Esophagus squamous epithelium (tissue), 5 donors: ENCODE results near the gene TSHZ2. TPM values are rescaled to one million over a fixed set of nuclear protein-coding genes. Genes with fewer than 3 reads are reported as not detected.

Source experiments
- DNase-seq: peaks from one replicate; lab custom pipeline; 2025; lab: John Stamatoyannopoulos, UW
- H3K27ac ChIP-seq, 4 donors: fragments of 200-600 bp; sonication (generic); one replicate each; pipeline ENCODE4 v1.5.1; 2016 to 2019; ENCODE audit warnings: mild to moderate bottlenecking in 1 of 4
- H3K27me3 ChIP-seq, 4 donors: fragments of 200-600 bp; sonication (generic); 1 replicate in 3 of 4; 2 replicates in 1 of 4; pipeline versions ENCODE4 v1.5.1 to v1.6.0; 2017 to 2021; ENCODE audit warnings: antibody characterized with exemption in 1 of 4
- H3K36me3 ChIP-seq, 3 donors: fragments of 200-600 bp; sonication (generic); one replicate each; pipeline ENCODE4 v1.5.1; 2016 to 2019
- H3K4me1 ChIP-seq, 3 donors: fragments of 200-600 bp; sonication (generic); one replicate each; pipeline ENCODE4 v1.5.1; 2017 to 2019
- H3K4me3 ChIP-seq, 4 donors: fragments of 200-600 bp; sonication (generic); 1 replicate in 3 of 4; 2 replicates in 1 of 4; pipeline ENCODE4 v1.5.1; 2016 to 2019; ENCODE audit warnings: mild to moderate bottlenecking in 2 of 4, moderate library complexity in 1 of 4
- H3K9me3 ChIP-seq, 3 donors: fragments of 200-600 bp; sonication (generic); one replicate each; pipeline ENCODE4 v1.5.1; 2016 to 2019
- POLR2A ChIP-seq, 4 donors: fragments of 450-650 bp; IDR thresholded peaks; one replicate each; pipeline ENCODE4 v1.6.1; 2017; ENCODE audit warnings: antibody characterized with exemption in 4 of 4, mild to moderate bottlenecking in 4 of 4, moderate library complexity in 3 of 4
- WGBS, 2 donors: methylation state at CpG; one replicate each; pipeline ENCODE4 v1.1.5; 2018; 5-methylcytosine and 5-hydroxymethylcytosine counted together
- intact Hi-C: fragments of 100-400 bp; cut with DNase I; formaldehyde crosslinking; loops from one replicate; pipeline ENCODE4 v1.15.0; 2022
- total RNA-seq, 4 donors: library from RNA; depleted of rRNA; stranded (reverse); fragments of >200 nt; gene quantifications; one replicate each; pipeline ENCODE4 v1.1.0, GENCODE V29; 2016
- TF ChIP-seq, protein P1 (sequence below), 6 experiments: fragments of 450-650 bp in 4 of 6; fragments of 200-600 bp in 2 of 6; sonication (generic) in 2 of 6; IDR thresholded peaks; one replicate each; pipeline ENCODE4 v1.5.1; 2016 to 2019; ENCODE audit warnings: antibody characterized with exemption in 6 of 6, mild to moderate bottlenecking in 4 of 6, moderate library complexity in 4 of 6
- donor health status: DM: yes; HTN: yes; CAD: no.

Gene TSHZ2
- total RNA-seq, 4 donors from 2014 or later, result 4.7 to 22.0 (median 12.9) TPM

DNA sequence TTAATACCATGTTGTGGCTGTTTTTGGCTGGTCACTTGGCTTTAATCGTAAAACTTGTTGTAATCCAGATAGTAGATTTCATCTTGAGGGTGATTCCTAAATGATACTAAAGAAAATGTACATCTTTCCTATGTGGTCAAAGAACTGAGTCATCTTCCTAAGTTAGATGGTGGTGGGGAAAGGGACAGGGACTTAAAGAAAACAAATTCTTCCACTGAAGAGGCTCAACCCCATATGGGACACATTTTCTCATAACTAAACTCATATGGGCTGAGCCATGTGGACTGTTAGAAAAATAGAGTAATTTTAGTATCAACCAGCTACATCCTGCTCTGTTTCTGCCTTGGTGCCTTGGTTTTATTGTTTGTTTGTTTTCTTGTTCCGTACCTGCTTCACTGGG is 155.8 kb downstream of the TSHZ2 start:
- no peak overlapping the region for H3K27ac ChIP-seq
- H3K36me3 ChIP-seq, result no peaks in the 10 kb centered on the region
- TF ChIP-seq, protein P1, sequence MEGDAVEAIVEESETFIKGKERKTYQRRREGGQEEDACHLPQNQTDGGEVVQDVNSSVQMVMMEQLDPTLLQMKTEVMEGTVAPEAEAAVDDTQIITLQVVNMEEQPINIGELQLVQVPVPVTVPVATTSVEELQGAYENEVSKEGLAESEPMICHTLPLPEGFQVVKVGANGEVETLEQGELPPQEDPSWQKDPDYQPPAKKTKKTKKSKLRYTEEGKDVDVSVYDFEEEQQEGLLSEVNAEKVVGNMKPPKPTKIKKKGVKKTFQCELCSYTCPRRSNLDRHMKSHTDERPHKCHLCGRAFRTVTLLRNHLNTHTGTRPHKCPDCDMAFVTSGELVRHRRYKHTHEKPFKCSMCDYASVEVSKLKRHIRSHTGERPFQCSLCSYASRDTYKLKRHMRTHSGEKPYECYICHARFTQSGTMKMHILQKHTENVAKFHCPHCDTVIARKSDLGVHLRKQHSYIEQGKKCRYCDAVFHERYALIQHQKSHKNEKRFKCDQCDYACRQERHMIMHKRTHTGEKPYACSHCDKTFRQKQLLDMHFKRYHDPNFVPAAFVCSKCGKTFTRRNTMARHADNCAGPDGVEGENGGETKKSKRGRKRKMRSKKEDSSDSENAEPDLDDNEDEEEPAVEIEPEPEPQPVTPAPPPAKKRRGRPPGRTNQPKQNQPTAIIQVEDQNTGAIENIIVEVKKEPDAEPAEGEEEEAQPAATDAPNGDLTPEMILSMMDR (IDR thresholded peaks at IDR 0.05), result no peak
- no peak for TF ChIP-seq POLR2A (IDR thresholded peaks at IDR 0.05)
- H3K4me3 ChIP-seq, result no peak overlapping the region
- no peaks in the 10 kb centered on the region for H3K4me1 ChIP-seq
- H3K27me3 ChIP-seq, result no peaks in the 10 kb centered on the region
- no peaks in the 10 kb centered on the region for H3K9me3 ChIP-seq
- intact Hi-C loops, result no loop called here
- DNase-seq, result no peak
- WGBS, 2 donors, result 64 to 88% methylated on average over 2 of the region's 2 CpGs

DNA sequence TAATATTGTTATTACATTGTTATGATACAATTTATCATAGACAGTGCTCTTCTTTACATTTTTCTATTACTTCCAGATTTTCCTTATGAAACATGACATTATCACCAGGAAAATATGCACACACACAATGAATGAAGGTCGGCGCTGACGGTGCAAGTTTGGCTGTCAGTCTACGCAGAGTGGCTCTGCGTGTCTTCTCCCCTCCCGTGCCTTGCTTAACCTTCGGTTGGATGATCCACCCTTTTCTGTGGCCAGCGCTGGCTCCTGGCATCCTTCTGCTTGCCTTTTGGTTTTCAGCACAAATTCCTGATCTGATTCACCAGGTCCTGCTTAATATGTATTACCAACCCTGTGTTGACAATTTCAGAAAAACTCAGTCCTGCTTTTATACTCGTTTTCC is 157.4 kb downstream of the TSHZ2 start:
- H3K4me3 ChIP-seq, result no peak overlapping the region
- no peaks in the 10 kb centered on the region for H3K36me3 ChIP-seq
- DNase-seq, result no peak
- intact Hi-C loops, result no loop called here
- 88 to 92% methylated on average over 9 of the region's 9 CpGs for WGBS, 2 donors
- H3K4me1 ChIP-seq, result no peaks in the 10 kb centered on the region
- TF ChIP-seq, protein P1 (IDR thresholded peaks at IDR 0.05), result no peak
- TF ChIP-seq POLR2A (IDR thresholded peaks at IDR 0.05), result no peak
- H3K27ac ChIP-seq, result no peak overlapping the region
- H3K9me3 ChIP-seq, result no peaks in the 10 kb centered on the region
- H3K27me3 ChIP-seq, result no peaks in the 10 kb centered on the region

DNA sequence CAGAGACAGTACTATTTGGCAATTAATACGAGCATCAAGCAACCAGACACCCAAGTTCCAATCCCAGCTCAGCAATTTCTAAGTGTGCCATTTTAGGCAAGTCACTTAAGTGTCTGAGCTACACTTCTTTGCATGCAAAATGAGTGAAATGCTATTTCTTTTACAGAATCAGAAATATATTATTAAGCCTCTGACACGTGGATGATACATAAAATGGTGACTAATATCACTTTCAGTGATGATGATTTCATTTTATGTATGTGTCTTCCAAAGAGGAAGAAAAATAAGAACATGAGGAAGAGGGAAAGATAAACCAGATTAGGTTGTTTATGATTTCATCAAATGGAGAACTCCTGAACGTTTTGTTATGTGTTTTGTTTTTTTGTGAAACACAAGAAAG is 158.6 kb downstream of the TSHZ2 start:
- Histone ChIP-seq H3K4me3 (no peak overlapping the region), H3K27ac (no peak overlapping the region), H3K36me3 (no peaks in the 10 kb centered on the region), H3K9me3 (no peaks in the 10 kb centered on the region), H3K27me3 (no peaks in the 10 kb centered on the region), H3K4me1 (no peaks in the 10 kb centered on the region)
- no peak for DNase-seq
- intact Hi-C loops, result no loop called here
- TF ChIP-seq, protein P1 (IDR thresholded peaks at IDR 0.05), result no peak
- TF ChIP-seq POLR2A (IDR thresholded peaks at IDR 0.05), result no peak
- WGBS, 2 donors, result 22 to 42% methylated on average over 3 of the region's 3 CpGs

DNA sequence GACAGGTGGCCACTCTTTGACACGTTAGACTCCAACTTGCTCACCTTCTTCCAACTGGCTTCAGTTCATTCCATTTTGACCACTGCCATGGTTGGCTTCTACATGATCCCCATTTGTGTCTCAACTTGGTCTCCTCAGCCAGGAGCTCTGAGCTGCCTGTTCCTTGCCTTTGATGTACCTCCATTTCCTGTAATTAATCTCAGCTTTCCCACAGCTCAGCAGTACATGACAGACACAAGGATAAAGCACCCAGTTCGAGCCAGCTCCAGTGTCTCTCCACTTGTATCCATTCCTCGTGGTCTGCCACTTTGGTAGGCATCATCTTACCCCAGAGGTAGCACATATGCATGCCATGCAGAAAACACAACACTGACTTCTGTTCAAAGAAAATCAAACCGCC is 161.0 kb downstream of the TSHZ2 start:
- Histone ChIP-seq H3K9me3 (no peaks in the 10 kb centered on the region), H3K4me1 (no peaks in the 10 kb centered on the region), H3K27me3 (no peaks in the 10 kb centered on the region), H3K36me3 (no peaks in the 10 kb centered on the region), H3K4me3 (no peak overlapping the region), H3K27ac (no peak overlapping the region)
- no peak for DNase-seq
- intact Hi-C loops, result no loop called here
- WGBS, 2 donors, result 60 to 72% methylated on average over 4 of the region's 4 CpGs
- TF ChIP-seq, protein P1 (IDR thresholded peaks at IDR 0.05), result no peak
- no peak for TF ChIP-seq POLR2A (IDR thresholded peaks at IDR 0.05)

DNA sequence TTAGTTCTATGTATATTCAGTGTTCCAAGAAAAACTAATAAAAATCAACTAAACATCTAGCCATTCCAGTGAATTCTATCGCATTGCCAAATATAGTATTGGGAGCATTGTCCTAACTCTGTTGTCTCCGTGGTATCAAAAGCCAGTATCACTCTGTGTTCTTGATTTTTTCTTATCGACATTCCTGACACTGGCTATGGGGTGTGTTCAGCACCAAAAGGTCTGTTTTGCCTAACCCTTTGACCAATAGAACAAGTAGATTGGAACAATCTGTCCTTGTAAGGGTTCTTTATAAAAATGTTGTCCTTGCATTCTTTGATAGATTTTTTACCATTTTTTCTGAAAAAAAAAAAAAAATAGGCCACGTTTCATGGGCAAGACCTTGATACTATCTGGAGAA is 161.5 kb downstream of the TSHZ2 start:
- TF ChIP-seq, protein P1 (IDR thresholded peaks at IDR 0.05), result no peak
- TF ChIP-seq POLR2A (IDR thresholded peaks at IDR 0.05), result no peak
- H3K27me3 ChIP-seq, result no peaks in the 10 kb centered on the region
- WGBS, 2 donors, result 87 to 88% methylated on average over 4 of the region's 4 CpGs
- no peaks in the 10 kb centered on the region for H3K4me1 ChIP-seq
- no peaks in the 10 kb centered on the region for H3K9me3 ChIP-seq
- H3K4me3 ChIP-seq, result no peak overlapping the region
- H3K36me3 ChIP-seq, result no peaks in the 10 kb centered on the region
- no peak overlapping the region for H3K27ac ChIP-seq
- DNase-seq, result no peak
- intact Hi-C loops, result no loop called here
